PC-9 (cell line): ENCODE results near the gene TBX15. TPM values are rescaled to one million over a fixed set of nuclear protein-coding genes. Genes with fewer than 3 reads are reported as not detected.

Experiments
- BruUV-seq: library from RNA; stranded (reverse); fragments of 400-500 nt; replicated peaks from 2 replicates; lab custom pipeline; 2021; lab: Mats Ljungman, UMichigan
- CTCF ChIA-PET: fragments of 300-600 bp; sonication (Branson Sonifier 250); formaldehyde crosslinking; loops from one replicate; lab custom pipeline; 2022; ENCODE audit warnings: antibody characterized with exemption; lab: Charles Lee
- POLR2A ChIA-PET: fragments of 300-600 bp; sonication (Branson Sonifier 250); formaldehyde crosslinking; loops from one replicate; lab custom pipeline; 2022; ENCODE audit warnings: antibody characterized with exemption; ENCODE audit not compliant: unreplicated experiment; lab: Charles Lee
- DNase-seq, 2 experiments: peaks; one replicate each; pipeline versions ENCODE4 v3.0.0 to v3.0.0-alpha.2; 2015 to 2022; ENCODE audit warnings: mixed read lengths in 1 of 2
- H2AFZ ChIP-seq: fragments of 200-600 bp; sonication (generic); 2 replicates; pipeline ENCODE4 v1.8.1; 2017; ENCODE audit warnings: antibody characterized with exemption
- H3F3A ChIP-seq: fragments of 200-600 bp; sonication (generic); 2 replicates; pipeline ENCODE4 v1.8.1; 2017; ENCODE audit warnings: antibody characterized with exemption, mild to moderate bottlenecking, low read depth; ENCODE audit not compliant: insufficient read depth
- H3K27ac ChIP-seq: fragments of 200-600 bp; sonication (generic); 2 replicates; pipeline ENCODE4 v1.6.1; 2016; ENCODE audit warnings: mixed run types
- H3K27me3 ChIP-seq: fragments of 200-600 bp; sonication (generic); 2 replicates; pipeline ENCODE4 v1.6.1; 2016; ENCODE audit warnings: low read depth, mixed run types; ENCODE audit not compliant: insufficient read depth
- H3K36me3 ChIP-seq: fragments of 200-600 bp; sonication (generic); 2 replicates; pipeline ENCODE4 v1.6.1; 2016; ENCODE audit warnings: low read depth, mixed run types
- H3K4me1 ChIP-seq: fragments of 200-600 bp; sonication (generic); replicated peaks from 2 replicates; pipeline ENCODE4 v1.6.1; 2016; ENCODE audit warnings: mixed run types; ENCODE audit not compliant: insufficient read depth
- H3K4me2 ChIP-seq: fragments of 200-600 bp; sonication (generic); 2 replicates; pipeline ENCODE4 v1.6.1; 2017; ENCODE audit warnings: mixed run types
- H3K4me3 ChIP-seq: fragments of 200-600 bp; sonication (generic); 2 replicates; pipeline ENCODE4 v1.6.1; 2016; ENCODE audit warnings: mixed run types
- H3K79me2 ChIP-seq: fragments of 200-600 bp; sonication (generic); 2 replicates; pipeline ENCODE4 v1.6.1; 2017; ENCODE audit warnings: low read depth, mixed run types
- H3K9me2 ChIP-seq: fragments of 200-600 bp; sonication (generic); 2 replicates; pipeline ENCODE4 v1.8.1; 2017; ENCODE audit warnings: mild to moderate bottlenecking; ENCODE audit not compliant: insufficient read depth
- H3K9me3 ChIP-seq: fragments of 200-600 bp; sonication (generic); 2 replicates; pipeline ENCODE4 v1.8.1; 2016; ENCODE audit warnings: low read depth; ENCODE audit not compliant: insufficient read depth
- H4K20me1 ChIP-seq: fragments of 200-600 bp; sonication (generic); 2 replicates; pipeline ENCODE4 v1.8.1; 2017; ENCODE audit not compliant: insufficient read depth
- CTCF ChIP-seq: fragments of 200-600 bp; sonication (generic); conservative IDR thresholded peaks from 2 replicates; pipeline ENCODE4 v1.6.1; 2017; ENCODE audit warnings: mixed run types, antibody characterized with exemption, mild to moderate bottlenecking, moderate library complexity
- EZH2 ChIP-seq: fragments of 200-600 bp; sonication (generic); IDR thresholded peaks from 2 replicates; pipeline ENCODE4 v1.8.0; 2017; ENCODE audit warnings: antibody characterized with exemption, low read depth
- intact Hi-C: fragments of 100-400 bp; cut with micrococcal nuclease; formaldehyde crosslinking; loops from one replicate; pipeline ENCODE4 v1.10.0; 2022; ENCODE audit not compliant: unreplicated experiment
- total RNA-seq: library from RNA; stranded (reverse); gene quantifications from 2 replicates; pipeline ENCODE4 v1.2.3, GENCODE V29; 2021

TBX15 gene
- total RNA-seq, 1 experiment from 2014 or later: not detected

- H3K79me2 ChIP-seq: no peaks in the 10 kb centered on the region
- no peaks in the 10 kb centered on the region for H3K9me3 ChIP-seq
- H3K9me2 ChIP-seq: no peaks in the 10 kb centered on the region
- H4K20me1 ChIP-seq: no peaks in the 10 kb centered on the region
- H3K4me1 ChIP-seq: no peaks in the 10 kb centered on the region
- no peak overlapping the region for H3K27ac ChIP-seq
- no TSS peak for BruUV-seq
- no peak overlapping the region for H2AFZ ChIP-seq
- no peak overlapping the region for H3K4me2 ChIP-seq
- DNase-seq: no peak
- CTCF ChIA-PET: no interaction called here
- no peak overlapping the region for H3K4me3 ChIP-seq
- H3K36me3 ChIP-seq: no peaks in the 10 kb centered on the region
- peaks cover 10% of the 10 kb centered on the region; the same call in 1 of the 2 replicates for H3K27me3 ChIP-seq
- POLR2A ChIA-PET: no interaction called here
- TF ChIP-seq EZH2: no peak
- TF ChIP-seq CTCF: no peak
- no peaks in the 10 kb centered on the region for H3F3A ChIP-seq
- intact Hi-C loops: no loop called here
These were observed 125.4 kb downstream of the TBX15 start for GRCh38 chr1:118862755-118863154.

DNA sequence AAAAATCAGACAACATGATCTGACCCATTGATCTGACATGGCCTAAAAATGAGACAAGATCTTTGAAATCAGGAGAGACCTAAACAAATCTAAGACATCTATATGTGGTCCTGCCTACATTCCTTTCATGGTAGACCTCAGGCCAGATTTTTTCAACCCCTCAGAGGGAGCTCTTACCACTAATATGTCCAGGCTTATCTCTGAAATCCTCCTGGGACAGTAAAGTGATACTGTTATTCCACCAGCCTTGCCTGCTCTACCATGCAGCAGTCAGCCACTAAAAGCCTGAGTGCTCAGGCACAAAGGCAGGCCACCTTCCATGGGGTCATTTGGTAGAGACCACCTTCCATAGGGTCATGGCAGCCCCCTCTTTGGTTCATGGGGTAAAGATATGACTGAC is 126.9 kb downstream of the TBX15 start:
- H3K9me3 ChIP-seq: no peaks in the 10 kb centered on the region
- no peaks in the 10 kb centered on the region for H3K36me3 ChIP-seq
- H3K27ac ChIP-seq: no peak overlapping the region
- intact Hi-C loops: no loop called here
- no TSS peak for BruUV-seq
- no peaks in the 10 kb centered on the region for H3F3A ChIP-seq
- no peaks in the 10 kb centered on the region for H3K4me1 ChIP-seq
- no peaks in the 10 kb centered on the region for H3K79me2 ChIP-seq
- DNase-seq: no peak
- no peak overlapping the region for H2AFZ ChIP-seq
- POLR2A ChIA-PET: no interaction called here
- H4K20me1 ChIP-seq: no peaks in the 10 kb centered on the region
- H3K9me2 ChIP-seq: no peaks in the 10 kb centered on the region
- no peak overlapping the region for H3K4me2 ChIP-seq
- CTCF ChIA-PET: no interaction called here
- H3K27me3 ChIP-seq: peaks cover 7% of the 10 kb centered on the region; the same call in 1 of the 2 replicates
- no peak for TF ChIP-seq CTCF
- TF ChIP-seq EZH2: no peak
- H3K4me3 ChIP-seq: no peak overlapping the region

DNA sequence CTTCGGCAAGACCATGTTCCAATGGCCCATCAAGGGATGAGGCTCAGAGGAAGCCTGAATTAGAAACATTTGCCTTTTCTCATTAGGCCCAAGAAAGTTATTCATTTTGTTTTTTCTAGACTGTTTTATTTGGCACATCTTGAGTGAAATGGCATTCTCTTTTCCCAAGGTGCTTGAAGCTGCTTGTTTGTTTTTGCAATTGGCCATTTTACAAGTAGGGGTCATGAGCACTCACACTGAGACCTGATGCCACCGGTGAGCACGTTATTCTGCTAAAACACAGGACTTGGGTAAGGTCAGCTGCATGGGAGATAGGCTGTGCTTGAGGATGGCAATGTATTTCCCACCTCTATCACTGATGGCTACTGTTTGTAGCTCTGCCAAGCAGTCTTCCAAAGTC is 128.1 kb downstream of the TBX15 start:
- Histone ChIP-seq H4K20me1 (no peaks in the 10 kb centered on the region), H3K27me3 (peaks cover 7% of the 10 kb centered on the region; the same call in 1 of the 2 replicates), H3K4me2 (no peak overlapping the region), H3K79me2 (no peaks in the 10 kb centered on the region), H3K36me3 (no peaks in the 10 kb centered on the region), H3K9me2 (no peaks in the 10 kb centered on the region), H3K4me1 (no peaks in the 10 kb centered on the region), H3K9me3 (no peaks in the 10 kb centered on the region), H3F3A (no peaks in the 10 kb centered on the region), H2AFZ (no peak overlapping the region), H3K27ac (no peak overlapping the region), H3K4me3 (no peak overlapping the region)
- POLR2A ChIA-PET: no interaction called here
- CTCF ChIA-PET: no interaction called here
- intact Hi-C loops: no loop called here
- no peak for DNase-seq
- no peak for TF ChIP-seq CTCF
- no peak for TF ChIP-seq EZH2
- BruUV-seq: no TSS peak
